Gastrocnemius medialis (tissue), 4 donors: ENCODE data around the gene PSMC3. TPM values are rescaled to one million over a fixed set of nuclear protein-coding genes. Genes with fewer than 3 reads are reported as not detected.

Source experiments
- ATAC-seq, 2 donors: fragments of 150-250 bp; one replicate each; pipeline ENCODE4 v1.9.1; 2016
- DNase-seq, 2 donors: peaks; one replicate each; pipeline ENCODE4 v3.0.0-alpha.2; 2019
- H3K27ac ChIP-seq, 4 donors: fragments of 200-600 bp; sonication (generic); 1 replicate in 1 of 4; 2 replicates in 3 of 4; pipeline ENCODE4 v1.5.1; 2016 to 2018; ENCODE audit warnings: mild to moderate bottlenecking in 2 of 4, moderate library complexity in 1 of 4
- H3K27me3 ChIP-seq, 3 donors: fragments of 200-600 bp; sonication (generic) in 2 of 3; 1 replicate in 1 of 3; 2 replicates in 2 of 3; pipeline versions ENCODE4 v1.5.1 to v1.6.0; 2016 to 2019; ENCODE audit warnings: mild to moderate bottlenecking in 1 of 3, moderate library complexity in 1 of 3
- H3K36me3 ChIP-seq, 2 donors: fragments of 200-600 bp; sonication (generic) in 1 of 2; one replicate each; pipeline ENCODE4 v1.5.1; 2017 to 2018
- H3K4me1 ChIP-seq, 2 donors: fragments of 200-600 bp; sonication (generic) in 1 of 2; one replicate each; pipeline ENCODE4 v1.5.1; 2016 to 2017; ENCODE audit warnings: mild to moderate bottlenecking in 2 of 2
- H3K4me3 ChIP-seq, 4 donors: fragments of 200-600 bp; sonication (generic) in 3 of 4; 1 replicate in 1 of 4; 2 replicates in 3 of 4; pipeline ENCODE4 v1.5.1; 2016 to 2019; ENCODE audit warnings: mild to moderate bottlenecking in 2 of 4
- H3K9me3 ChIP-seq, 3 donors: fragments of 200-600 bp; sonication (generic) in 2 of 3; 1 replicate in 1 of 3; 2 replicates in 2 of 3; pipeline ENCODE4 v1.5.1; 2016 to 2019
- POLR2A ChIP-seq, 2 donors: fragments of 450-650 bp; IDR thresholded peaks; one replicate each; pipeline ENCODE4 v1.6.1; 2017; ENCODE audit warnings: antibody characterized with exemption in 2 of 2, mild to moderate bottlenecking in 2 of 2, moderate library complexity in 2 of 2
- in situ Hi-C, 4 donors: fragments of 200-750 bp; cut with MboI; loops; one replicate each; pipeline versions ENCODE4 v1.15.0 to v1.8.0; 2017; ENCODE audit warnings: low sequenced_read_pairs in 4 of 4
- intact Hi-C: fragments of 100-400 bp; cut with DNase I; formaldehyde crosslinking; loops from one replicate; pipeline ENCODE4 v1.15.1; 2023; ENCODE audit warnings: low total_unique reads
- total RNA-seq, 4 donors: library from RNA; depleted of rRNA; stranded (reverse); fragments of >200 nt; gene quantifications; one replicate each; pipeline versions ENCODE4 v1.1.0 to v1.2.3, GENCODE V29; 2016
- TF ChIP-seq, protein P1 (sequence below), 5 experiments: fragments of 450-650 bp in 3 of 5; fragments of 200-600 bp in 2 of 5; sonication (generic) in 2 of 5; IDR thresholded peaks in 4 of 5; conservative IDR thresholded peaks in 1 of 5; 1 replicate in 4 of 5; 2 replicates in 1 of 5; pipeline ENCODE4 v1.5.1; 2016 to 2019; ENCODE audit warnings: antibody characterized with exemption in 5 of 5, mild to moderate bottlenecking in 3 of 5, moderate library complexity in 3 of 5

The PSMC3 gene
- total RNA-seq, 4 donors from 2014 or later, result 243 to 350 (median 329) TPM

GRCh38 chr11:47384498-47384897 is 41.7 kb downstream of the PSMC3 start:
- H3K36me3 ChIP-seq, result no peaks in the 10 kb centered on the region
- no peaks in the 10 kb centered on the region for H3K27me3 ChIP-seq
- H3K27ac ChIP-seq, result no peak overlapping the region
- no peak for DNase-seq
- no peak for ATAC-seq
- in situ Hi-C loops, result loop anchor here in 2 of 4 donors (5.0 to 10.0 kb wide), 2 partner anchors 60 to 68 kb away; partner anchors contain the start of gene RAPSN (in 1 of the 2)
- no peaks in the 10 kb centered on the region for H3K4me1 ChIP-seq
- TF ChIP-seq, protein P1, sequence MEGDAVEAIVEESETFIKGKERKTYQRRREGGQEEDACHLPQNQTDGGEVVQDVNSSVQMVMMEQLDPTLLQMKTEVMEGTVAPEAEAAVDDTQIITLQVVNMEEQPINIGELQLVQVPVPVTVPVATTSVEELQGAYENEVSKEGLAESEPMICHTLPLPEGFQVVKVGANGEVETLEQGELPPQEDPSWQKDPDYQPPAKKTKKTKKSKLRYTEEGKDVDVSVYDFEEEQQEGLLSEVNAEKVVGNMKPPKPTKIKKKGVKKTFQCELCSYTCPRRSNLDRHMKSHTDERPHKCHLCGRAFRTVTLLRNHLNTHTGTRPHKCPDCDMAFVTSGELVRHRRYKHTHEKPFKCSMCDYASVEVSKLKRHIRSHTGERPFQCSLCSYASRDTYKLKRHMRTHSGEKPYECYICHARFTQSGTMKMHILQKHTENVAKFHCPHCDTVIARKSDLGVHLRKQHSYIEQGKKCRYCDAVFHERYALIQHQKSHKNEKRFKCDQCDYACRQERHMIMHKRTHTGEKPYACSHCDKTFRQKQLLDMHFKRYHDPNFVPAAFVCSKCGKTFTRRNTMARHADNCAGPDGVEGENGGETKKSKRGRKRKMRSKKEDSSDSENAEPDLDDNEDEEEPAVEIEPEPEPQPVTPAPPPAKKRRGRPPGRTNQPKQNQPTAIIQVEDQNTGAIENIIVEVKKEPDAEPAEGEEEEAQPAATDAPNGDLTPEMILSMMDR (IDR thresholded peaks at IDR 0.05 in 4 of 5, conservative IDR thresholded peaks at IDR 0.05 in 1 of 5), result no peak
- no peak for TF ChIP-seq POLR2A (IDR thresholded peaks at IDR 0.05)
- intact Hi-C loops, result no loop called here
- no peak overlapping the region for H3K4me3 ChIP-seq
- H3K9me3 ChIP-seq, result no peaks in the 10 kb centered on the region

DNA sequence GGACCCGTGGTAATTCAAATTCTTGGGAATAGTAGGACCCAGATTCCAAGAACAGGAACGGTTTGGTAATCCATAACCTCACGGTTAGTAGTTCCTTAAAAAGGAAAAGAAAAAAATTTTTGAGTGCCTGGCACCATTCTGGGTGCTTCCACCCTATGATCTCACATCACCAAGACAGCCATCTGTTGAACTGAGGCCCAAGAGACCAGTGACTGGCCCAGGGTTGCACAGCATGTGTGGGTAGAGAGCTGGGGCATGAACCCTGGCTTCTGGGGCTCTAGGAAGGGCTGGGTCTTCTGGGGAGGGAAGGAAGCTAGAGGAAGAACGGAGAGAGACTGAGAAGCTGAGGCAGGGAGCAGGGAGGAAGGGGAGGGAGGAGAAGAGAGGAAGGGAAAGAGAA is 43.2 kb downstream of the PSMC3 start:
- no peak overlapping the region for H3K27ac ChIP-seq
- H3K36me3 ChIP-seq, result no peaks in the 10 kb centered on the region
- in situ Hi-C loops, result loop anchor here in 2 of 4 donors (5.0 to 10.0 kb wide), 2 partner anchors 62 to 69 kb away; partner anchors contain the start of gene RAPSN (in 1 of the 2)
- H3K4me1 ChIP-seq, result no peaks in the 10 kb centered on the region
- ATAC-seq (no peak), DNase-seq (no peak)
- no peak for TF ChIP-seq POLR2A (IDR thresholded peaks at IDR 0.05)
- TF ChIP-seq, protein P1 (IDR thresholded peaks at IDR 0.05 in 4 of 5, conservative IDR thresholded peaks at IDR 0.05 in 1 of 5), result no peak
- H3K9me3 ChIP-seq, result no peaks in the 10 kb centered on the region
- no peaks in the 10 kb centered on the region for H3K27me3 ChIP-seq
- intact Hi-C loops, result no loop called here
- H3K4me3 ChIP-seq, result no peak overlapping the region

- H3K9me3 ChIP-seq, result no peaks in the 10 kb centered on the region
- H3K36me3 ChIP-seq, result no peaks in the 10 kb centered on the region
- intact Hi-C loops, result no loop called here
- in situ Hi-C loops, result loop anchor here in 2 of 4 donors (5.0 to 10.0 kb wide), 2 partner anchors 65 to 72 kb away; partner anchors contain the start of gene RAPSN (in 1 of the 2)
- TF ChIP-seq POLR2A (IDR thresholded peaks at IDR 0.05), result no peak
- H3K4me3 ChIP-seq, result no peak overlapping the region
- H3K4me1 ChIP-seq, result no peaks in the 10 kb centered on the region
- no peak overlapping the region for H3K27ac ChIP-seq
- ATAC-seq, result no peak
- no peaks in the 10 kb centered on the region for H3K27me3 ChIP-seq
- no peak for DNase-seq
Observed at GRCh38 chr11:47380078-47380477, 46.2 kb downstream of the PSMC3 start.

DNA sequence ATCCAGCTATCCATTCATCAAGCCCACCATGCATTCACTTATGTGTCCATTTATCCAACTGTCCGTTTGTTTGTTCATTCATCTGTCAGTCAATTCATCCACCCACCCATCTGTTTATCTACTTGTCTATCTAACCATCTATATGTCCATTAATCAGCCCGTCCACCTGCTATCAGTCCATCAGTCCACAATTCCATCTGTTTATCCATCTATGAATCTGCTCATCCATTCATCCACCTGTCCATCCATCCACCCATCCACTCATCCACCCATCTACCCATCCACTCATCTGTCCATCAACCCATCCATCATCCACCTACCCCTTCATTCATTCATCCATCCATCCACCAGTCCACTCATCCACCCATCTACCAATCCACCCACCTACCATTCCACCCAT is 46.9 kb downstream of the PSMC3 start:
- Histone ChIP-seq H3K36me3 (no peaks in the 10 kb centered on the region), H3K9me3 (no peaks in the 10 kb centered on the region), H3K27ac (no peak overlapping the region), H3K4me3 (no peak overlapping the region), H3K27me3 (no peaks in the 10 kb centered on the region), H3K4me1 (no peaks in the 10 kb centered on the region)
- no peak for TF ChIP-seq POLR2A (IDR thresholded peaks at IDR 0.05)
- intact Hi-C loops (loop anchor here (10.0 kb wide), 1 partner anchor 465 kb away; the partner anchor contains the start of gene NUP160), in situ Hi-C loops (loop anchor here in 1 of 4 donors (10.0 kb wide), 1 partner anchor 75 kb away; no protein-coding TSS in a partner anchor)
- DNase-seq (no peak), ATAC-seq (no peak)

- Histone ChIP-seq H3K27ac (no peak overlapping the region), H3K9me3 (no peaks in the 10 kb centered on the region), H3K4me1 (peaks cover 0 to 5% of the 10 kb centered on the region in 2 donors), H3K27me3 (no peaks in the 10 kb centered on the region), H3K36me3 (no peaks in the 10 kb centered on the region), H3K4me3 (no peak overlapping the region)
- intact Hi-C loops (loop anchor here (10.0 kb wide), 1 partner anchor 466 kb away; the partner anchor contains the start of gene NUP160), in situ Hi-C loops (loop anchor here in 1 of 4 donors (10.0 kb wide), 1 partner anchor 76 kb away; no protein-coding TSS in a partner anchor)
- TF ChIP-seq, protein P1 (IDR thresholded peaks at IDR 0.05 in 4 of 5, conservative IDR thresholded peaks at IDR 0.05 in 1 of 5), result no peak
- no peak for TF ChIP-seq POLR2A (IDR thresholded peaks at IDR 0.05)
- DNase-seq (no peak), ATAC-seq (no peak)
Observed at GRCh38 chr11:47378836-47379170, 47.4 kb downstream of the PSMC3 start.
